ENCODE measurements around the gene ERLIN1. TPM values are rescaled to one million over a fixed set of nuclear protein-coding genes. Genes with fewer than 3 reads are reported as not detected.

ERLIN1 gene
- total and polyA plus RNA-seq, 2 experiments from 2014 or later = 7.2 to 20.4 TPM

- peak overlapping the region; percentile 83 for H2AFZ ChIP-seq
- H3K36me3 ChIP-seq (ENCODE audit: insufficient read depth) = no peaks in the 10 kb centered on the region
- Mint-ChIP-seq H3K4me1 (no peaks in the 10 kb centered on the region), H3K36me3 (ENCODE audit: low read depth) (no peaks in the 10 kb centered on the region), H3K4me3 (no peak overlapping the region), H3K27ac (no peak overlapping the region), H3K27me3 (ENCODE audit: insufficient read depth, low read depth, poor library complexity) (peaks cover 2% of the 10 kb centered on the region), H3K9me3 (no peaks in the 10 kb centered on the region)
- no peaks in the 10 kb centered on the region for H3K27me3 ChIP-seq (ENCODE audit: insufficient read depth)
- no peak overlapping the region for H3K4me2 ChIP-seq
- no peak overlapping the region for H3K27ac ChIP-seq (ENCODE audit: low read depth)
- ATAC-seq = no peak
- no peaks in the 10 kb centered on the region for H3K79me2 ChIP-seq (replicated peaks; ENCODE audit: insufficient read depth)
- H3F3A ChIP-seq (replicated peaks; ENCODE audit: low read depth) = no peaks in the 10 kb centered on the region
- DNase-seq (ENCODE audit: low spot score) = no peak
- H3K9me2 ChIP-seq (ENCODE audit: insufficient read depth) = no peaks in the 10 kb centered on the region
- H3K4me1 ChIP-seq (ENCODE audit: insufficient read depth) = no peaks in the 10 kb centered on the region
- H4K20me1 ChIP-seq (replicated peaks; ENCODE audit: insufficient read depth) = no peaks in the 10 kb centered on the region
- H3K4me3 ChIP-seq = no peak overlapping the region
- TF ChIP-seq CTCF (conservative IDR thresholded peaks at IDR 0.05; ENCODE audit: low read depth in 2 of 2) (no peak), EZH2phosphoT487 (IDR thresholded peaks at IDR 0.05; ENCODE audit: unreplicated experiment) (no peak), ZNF462 (CRISPR knock-in tag; IDR thresholded peaks at IDR 0.05) (no peak), CREB1 (CRISPR knock-in tag; IDR thresholded peaks at IDR 0.05; ENCODE audit: low read depth) (no peak), ETS1 (IDR thresholded peaks at IDR 0.05) (no peak), STAT1 (IDR thresholded peaks at IDR 0.05; ENCODE audit: unreplicated experiment) (no peak), ZNF114 (CRISPR knock-in tag; IDR thresholded peaks at IDR 0.05) (no peak), EZH2 (IDR thresholded peaks at IDR 0.05; ENCODE audit: low read depth, unreplicated experiment) (no peak), JUNB (IDR thresholded peaks at IDR 0.05; ENCODE audit: unreplicated experiment) (no peak)
Measured at GRCh38 chr10:100122780-100123179, 63.0 kb downstream of the ERLIN1 start.
